ENCODE results near the gene CLTCL1. TPM values are rescaled to one million over a fixed set of nuclear protein-coding genes. Genes with fewer than 3 reads are reported as not detected.

Gene CLTCL1
- total RNA-seq, 2 donors from 2014 or later: 0.66 to 2.3 TPM

DNA sequence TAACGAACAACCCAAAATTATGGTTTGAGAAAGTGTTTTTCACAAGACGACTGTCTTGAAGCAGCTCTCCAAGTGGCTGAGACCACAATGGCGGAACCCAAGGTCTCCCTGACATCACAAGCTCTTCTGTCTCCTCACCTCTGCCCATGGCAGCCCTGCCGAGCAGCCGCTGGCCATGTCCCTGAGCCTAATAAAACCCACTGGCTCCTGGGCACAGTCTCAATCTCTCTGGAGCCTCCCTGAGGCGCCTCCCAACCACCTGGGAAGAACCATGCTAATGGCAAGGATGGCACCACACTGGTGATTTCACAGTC is 50.0 kb downstream of the CLTCL1 start:
- no peak for TF ChIP-seq POLR2A (IDR thresholded peaks at IDR 0.05)
- TF ChIP-seq, protein P1, sequence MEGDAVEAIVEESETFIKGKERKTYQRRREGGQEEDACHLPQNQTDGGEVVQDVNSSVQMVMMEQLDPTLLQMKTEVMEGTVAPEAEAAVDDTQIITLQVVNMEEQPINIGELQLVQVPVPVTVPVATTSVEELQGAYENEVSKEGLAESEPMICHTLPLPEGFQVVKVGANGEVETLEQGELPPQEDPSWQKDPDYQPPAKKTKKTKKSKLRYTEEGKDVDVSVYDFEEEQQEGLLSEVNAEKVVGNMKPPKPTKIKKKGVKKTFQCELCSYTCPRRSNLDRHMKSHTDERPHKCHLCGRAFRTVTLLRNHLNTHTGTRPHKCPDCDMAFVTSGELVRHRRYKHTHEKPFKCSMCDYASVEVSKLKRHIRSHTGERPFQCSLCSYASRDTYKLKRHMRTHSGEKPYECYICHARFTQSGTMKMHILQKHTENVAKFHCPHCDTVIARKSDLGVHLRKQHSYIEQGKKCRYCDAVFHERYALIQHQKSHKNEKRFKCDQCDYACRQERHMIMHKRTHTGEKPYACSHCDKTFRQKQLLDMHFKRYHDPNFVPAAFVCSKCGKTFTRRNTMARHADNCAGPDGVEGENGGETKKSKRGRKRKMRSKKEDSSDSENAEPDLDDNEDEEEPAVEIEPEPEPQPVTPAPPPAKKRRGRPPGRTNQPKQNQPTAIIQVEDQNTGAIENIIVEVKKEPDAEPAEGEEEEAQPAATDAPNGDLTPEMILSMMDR (IDR thresholded peaks at IDR 0.05): no peak
- 85 to 100% methylated on average over 3 to 6 of the region's 6 CpGs for WGBS, 2 donors
- Histone ChIP-seq H3K27me3 (no peaks in the 10 kb centered on the region), H3K36me3 (replicated peaks in 1 of 2; ENCODE audit: insufficient read depth in 1 of 2, low read depth in 2 of 2) (no peaks in the 10 kb centered on the region), H3K27ac (no peak overlapping the region), H3K4me1 (no peaks in the 10 kb centered on the region), H3K4me3 (no peak overlapping the region), H3K9me3 (no peaks in the 10 kb centered on the region)
- intact Hi-C loops (cut with DNase I): no loop called here
- ATAC-seq (no peak), DNase-seq (no peak)

DNA sequence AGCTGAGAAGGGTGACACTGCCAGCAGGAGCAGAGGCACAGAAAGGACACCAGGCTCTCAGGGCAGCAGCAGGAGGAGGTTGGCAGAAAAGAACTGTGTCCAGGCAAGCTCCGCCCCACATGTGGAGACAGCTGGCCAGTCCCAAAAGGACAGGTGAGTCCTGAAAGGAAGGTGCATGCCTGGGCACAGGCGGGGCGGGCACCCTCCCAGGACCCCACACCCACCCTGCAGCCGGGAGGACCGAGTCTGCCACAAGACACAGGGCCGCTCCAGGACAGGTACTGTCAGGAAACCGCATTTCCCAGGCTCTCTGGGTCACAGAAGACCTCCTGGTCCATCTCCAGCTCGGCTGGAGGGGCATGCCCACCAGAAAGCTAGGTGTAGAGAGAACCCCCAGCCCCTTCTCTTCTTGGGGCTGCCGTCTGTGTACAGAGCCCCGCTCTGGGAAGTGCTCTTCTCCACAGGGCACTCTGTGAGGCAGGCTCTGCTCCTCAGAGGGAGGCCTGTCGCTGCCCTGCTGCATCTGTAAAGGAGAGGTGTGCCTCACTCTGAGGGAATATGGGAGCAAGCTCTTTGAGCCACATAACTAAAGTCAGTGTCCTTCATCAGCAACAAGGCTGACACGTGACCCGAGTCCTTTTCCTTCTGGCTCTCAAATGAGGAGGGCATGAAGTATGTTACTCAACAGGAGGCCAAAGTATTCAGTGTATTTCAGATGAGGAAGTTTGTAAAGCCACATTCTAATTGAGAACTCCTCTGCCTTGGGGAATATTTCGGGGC is 50.5 kb downstream of the CLTCL1 start:
- Histone ChIP-seq H3K27ac (no peak overlapping the region), H3K9me3 (no peaks in the 10 kb centered on the region), H3K36me3 (replicated peaks in 1 of 2; ENCODE audit: insufficient read depth in 1 of 2, low read depth in 2 of 2) (no peaks in the 10 kb centered on the region), H3K4me1 (no peaks in the 10 kb centered on the region), H3K27me3 (no peaks in the 10 kb centered on the region), H3K4me3 (no peak overlapping the region)
- intact Hi-C loops (cut with DNase I): no loop called here
- 87 to 92% methylated on average over 6 to 14 of the region's 14 CpGs for WGBS, 2 donors
- DNase-seq (no peak), ATAC-seq (no peak)
- no peak for TF ChIP-seq POLR2A (IDR thresholded peaks at IDR 0.05)

DNA sequence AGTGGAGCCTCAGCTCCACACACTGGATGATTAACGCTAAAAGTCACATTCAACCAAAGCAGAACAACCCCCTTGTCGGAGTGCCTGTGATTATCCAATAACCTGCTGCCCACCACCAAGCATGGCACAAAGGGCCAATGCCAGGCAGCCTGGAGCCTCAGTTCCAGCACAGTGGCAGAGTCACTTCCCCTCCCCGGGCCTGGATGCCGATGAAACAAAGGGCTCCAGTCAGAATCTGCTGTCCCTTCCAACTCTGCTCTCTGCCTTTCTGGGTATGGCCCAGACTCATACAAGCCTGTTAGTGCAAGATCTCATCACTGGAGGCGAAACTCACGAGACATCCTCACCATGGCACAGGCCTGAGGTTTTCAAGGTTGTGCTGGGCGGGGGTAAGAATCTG is 52.1 kb downstream of the CLTCL1 start:
- no peaks in the 10 kb centered on the region for H3K27me3 ChIP-seq
- intact Hi-C loops (cut with DNase I): no loop called here
- no peaks in the 10 kb centered on the region for H3K9me3 ChIP-seq
- TF ChIP-seq, protein P1 (IDR thresholded peaks at IDR 0.05): no peak
- TF ChIP-seq POLR2A (IDR thresholded peaks at IDR 0.05): no peak
- no peak overlapping the region for H3K27ac ChIP-seq
- DNase-seq (no peak), ATAC-seq (no peak)
- H3K36me3 ChIP-seq (replicated peaks in 1 of 2; ENCODE audit: insufficient read depth in 1 of 2, low read depth in 2 of 2): no peaks in the 10 kb centered on the region
- H3K4me1 ChIP-seq: no peaks in the 10 kb centered on the region
- WGBS, 2 donors: 89 to 97% methylated on average over 7 of the region's 7 CpGs
- no peak overlapping the region for H3K4me3 ChIP-seq

DNA sequence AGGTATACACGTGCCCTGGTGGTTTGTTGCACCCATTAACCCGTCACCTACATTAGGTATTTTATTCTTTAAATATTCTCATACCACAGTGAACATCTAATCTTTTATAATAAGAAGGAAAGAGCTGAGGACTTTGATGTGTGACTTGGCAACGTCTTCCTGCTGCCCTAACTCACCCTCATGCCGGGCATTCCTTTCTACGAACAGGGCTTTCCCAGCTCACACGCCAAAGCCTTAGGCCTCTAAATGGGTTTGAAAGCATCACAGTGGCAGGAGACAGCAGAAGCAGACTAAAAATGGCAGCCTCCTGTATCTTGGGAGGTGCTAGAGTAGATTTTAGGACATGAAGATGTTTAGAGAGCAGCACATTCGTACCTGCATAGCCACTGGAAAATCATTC is 52.6 kb downstream of the CLTCL1 start:
- no peak overlapping the region for H3K27ac ChIP-seq
- ATAC-seq (no peak), DNase-seq (no peak)
- H3K9me3 ChIP-seq: no peaks in the 10 kb centered on the region
- TF ChIP-seq, protein P1 (IDR thresholded peaks at IDR 0.05): no peak
- TF ChIP-seq POLR2A (IDR thresholded peaks at IDR 0.05): no peak
- H3K4me3 ChIP-seq: no peak overlapping the region
- WGBS, 2 donors: 82 to 84% methylated on average over 7 of the region's 7 CpGs
- H3K36me3 ChIP-seq (replicated peaks in 1 of 2; ENCODE audit: insufficient read depth in 1 of 2, low read depth in 2 of 2): no peaks in the 10 kb centered on the region
- H3K27me3 ChIP-seq: no peaks in the 10 kb centered on the region
- intact Hi-C loops (cut with DNase I): no loop called here
- no peaks in the 10 kb centered on the region for H3K4me1 ChIP-seq

DNA sequence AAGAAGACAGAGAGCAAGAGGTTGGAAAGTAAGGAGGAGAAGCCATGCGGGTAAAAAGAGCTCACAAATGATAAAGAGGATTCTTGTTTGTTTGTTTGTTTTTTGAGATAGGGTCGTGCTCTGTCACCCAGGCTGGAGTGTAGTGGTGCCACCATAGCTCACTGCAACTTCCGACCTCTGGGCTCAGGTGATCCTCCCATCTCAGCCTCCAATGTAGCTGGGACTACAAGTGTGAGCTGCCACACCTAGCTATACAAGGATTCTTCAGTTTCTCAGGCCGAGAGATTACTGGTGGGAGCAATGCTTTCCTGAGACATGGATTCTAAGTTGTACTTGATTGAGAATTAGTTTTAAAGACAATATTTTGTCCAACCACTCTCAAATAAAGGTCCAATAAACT is 55.6 kb downstream of the CLTCL1 start:
- Histone ChIP-seq H3K4me1 (no peaks in the 10 kb centered on the region), H3K4me3 (no peak overlapping the region), H3K27me3 (no peaks in the 10 kb centered on the region), H3K9me3 (no peaks in the 10 kb centered on the region), H3K27ac (no peak overlapping the region), H3K36me3 (replicated peaks in 1 of 2; ENCODE audit: insufficient read depth in 1 of 2, low read depth in 2 of 2) (no peaks in the 10 kb centered on the region)
- TF ChIP-seq, protein P1 (IDR thresholded peaks at IDR 0.05): no peak
- TF ChIP-seq POLR2A (IDR thresholded peaks at IDR 0.05): no peak
- no peak for ATAC-seq
- intact Hi-C loops (cut with DNase I): no loop called here
- 78 to 88% methylated on average over 4 of the region's 4 CpGs for WGBS, 2 donors
- DNase-seq: no peak
